PC-3 (cell line): Measurements from ENCODE around the gene ADD3.

ENCODE experiments used
- EZH2 ChIP-seq: fragments of 300-600 bp; sonication (generic); IDR thresholded peaks from one replicate; pipeline ENCODE4 v1.6.1; 2017; ENCODE audit warnings: antibody characterized with exemption, mild to moderate bottlenecking, low read length; ENCODE audit not compliant: unreplicated experiment
- EZH2phosphoT487 ChIP-seq: fragments of 300-600 bp; sonication (generic); IDR thresholded peaks from 2 replicates; pipeline ENCODE4 v1.6.1; 2018; ENCODE audit warnings: mild to moderate bottlenecking, antibody characterized with exemption, low read length, borderline replicate concordance
- TF ChIP-seq, protein P1 (sequence below): fragments of 300-600 bp; sonication (generic); conservative IDR thresholded peaks from 2 replicates; pipeline ENCODE4 v1.5.1; 2017; ENCODE audit warnings: antibody characterized with exemption, low read depth, mild to moderate bottlenecking, low read length

GRCh38 chr10:110042181-110042580, 34.4 kb downstream of the ADD3 start:
- TF ChIP-seq, protein P1, sequence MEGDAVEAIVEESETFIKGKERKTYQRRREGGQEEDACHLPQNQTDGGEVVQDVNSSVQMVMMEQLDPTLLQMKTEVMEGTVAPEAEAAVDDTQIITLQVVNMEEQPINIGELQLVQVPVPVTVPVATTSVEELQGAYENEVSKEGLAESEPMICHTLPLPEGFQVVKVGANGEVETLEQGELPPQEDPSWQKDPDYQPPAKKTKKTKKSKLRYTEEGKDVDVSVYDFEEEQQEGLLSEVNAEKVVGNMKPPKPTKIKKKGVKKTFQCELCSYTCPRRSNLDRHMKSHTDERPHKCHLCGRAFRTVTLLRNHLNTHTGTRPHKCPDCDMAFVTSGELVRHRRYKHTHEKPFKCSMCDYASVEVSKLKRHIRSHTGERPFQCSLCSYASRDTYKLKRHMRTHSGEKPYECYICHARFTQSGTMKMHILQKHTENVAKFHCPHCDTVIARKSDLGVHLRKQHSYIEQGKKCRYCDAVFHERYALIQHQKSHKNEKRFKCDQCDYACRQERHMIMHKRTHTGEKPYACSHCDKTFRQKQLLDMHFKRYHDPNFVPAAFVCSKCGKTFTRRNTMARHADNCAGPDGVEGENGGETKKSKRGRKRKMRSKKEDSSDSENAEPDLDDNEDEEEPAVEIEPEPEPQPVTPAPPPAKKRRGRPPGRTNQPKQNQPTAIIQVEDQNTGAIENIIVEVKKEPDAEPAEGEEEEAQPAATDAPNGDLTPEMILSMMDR: no peak
- TF ChIP-seq EZH2: no peak
- no peak for TF ChIP-seq EZH2phosphoT487
